GM21737 (cell line): ENCODE results near the gene CACNA1G.
A peak's percentile ranks its signal among the peaks of the same experiment; 100 is the strongest.

Experiments used
- ATAC-seq: cut with Tn5 transposase; IDR thresholded peaks from one replicate; pipeline ENCODE4 v1.9.1; 2021; ENCODE audit warnings: mild to moderate bottlenecking, moderate library complexity; ENCODE audit not compliant: unreplicated experiment

CACNA1G gene

DNA sequence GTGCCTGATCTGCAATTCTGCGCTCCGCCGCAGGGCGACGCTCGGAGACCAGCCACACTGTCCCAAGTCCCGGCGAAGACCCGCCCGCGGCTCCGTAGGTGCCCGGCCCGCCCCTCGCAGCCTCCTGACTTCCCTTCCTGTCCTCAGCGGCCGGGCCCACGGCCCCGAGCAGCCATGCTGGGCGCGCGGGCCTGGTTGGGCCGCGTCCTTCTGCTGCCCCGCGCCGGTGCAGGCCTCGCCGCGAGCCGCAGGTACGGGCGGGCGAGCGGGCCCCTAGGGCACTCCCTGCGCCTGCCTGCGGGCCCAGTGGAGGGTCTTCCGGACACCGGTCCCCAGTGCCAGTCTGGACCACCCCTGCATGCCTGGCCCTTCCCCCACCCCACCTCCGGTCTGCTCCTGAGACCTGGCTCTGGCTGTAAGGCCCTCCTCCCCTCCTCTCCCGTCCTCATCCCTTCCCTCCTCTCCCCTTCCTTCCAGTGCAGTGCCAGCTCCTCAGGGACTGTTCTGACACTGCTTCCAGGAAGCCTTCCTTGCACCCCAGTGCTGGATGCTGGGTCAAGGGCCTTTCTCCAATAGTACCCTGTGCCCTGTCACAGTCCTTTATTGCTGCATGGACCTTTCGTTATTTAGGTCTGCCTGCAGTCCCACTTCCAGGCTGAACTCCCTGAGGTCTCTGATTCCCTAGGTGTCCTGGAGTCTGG lies 13.3 kb upstream of the CACNA1G start, which contains the start of gene SPATA20:
Gene SPATA20, plus strand, starts transcription at position 140 of the 701 bp plus-strand sequence. Its CDS starts 35 bp downstream, at position 175.
- peak; percentile 67 for ATAC-seq

DNA sequence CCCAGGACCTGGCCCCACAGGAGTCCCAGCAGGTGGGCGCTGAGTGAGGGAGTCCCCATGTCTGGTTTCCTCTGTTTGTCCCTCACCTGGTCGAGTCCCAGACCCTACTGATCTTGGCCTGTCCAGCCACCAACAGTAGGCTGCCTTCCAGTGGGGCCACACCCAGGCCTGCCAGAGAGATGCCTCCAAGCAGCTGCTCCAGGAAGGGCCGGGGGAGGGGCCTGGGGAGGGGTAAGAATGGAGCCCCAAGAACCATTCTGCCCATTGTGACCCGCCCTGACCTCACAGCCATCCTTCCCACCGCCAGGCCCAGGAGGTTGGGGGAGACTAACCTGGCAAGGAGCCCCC lies 12.8 kb upstream of the CACNA1G start:
- ATAC-seq, result no peak

DNA sequence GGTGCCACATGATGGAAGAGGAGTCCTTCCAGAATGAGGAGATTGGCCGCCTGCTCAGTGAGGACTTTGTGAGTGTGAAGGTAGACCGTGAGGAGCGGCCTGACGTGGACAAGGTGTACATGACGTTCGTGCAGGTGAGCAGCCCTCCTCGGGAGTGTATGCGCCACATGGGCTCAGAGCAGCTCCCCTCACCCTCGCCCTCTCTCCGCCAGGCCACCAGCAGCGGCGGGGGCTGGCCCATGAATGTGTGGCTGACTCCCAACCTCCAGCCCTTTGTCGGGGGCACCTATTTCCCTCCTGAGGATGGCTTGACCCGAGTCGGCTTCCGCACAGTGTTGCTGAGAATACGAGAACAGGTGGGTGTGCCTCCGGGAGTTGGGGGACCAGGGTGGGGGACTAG lies 11.7 kb upstream of the CACNA1G start:
- ATAC-seq, result no peak

DNA sequence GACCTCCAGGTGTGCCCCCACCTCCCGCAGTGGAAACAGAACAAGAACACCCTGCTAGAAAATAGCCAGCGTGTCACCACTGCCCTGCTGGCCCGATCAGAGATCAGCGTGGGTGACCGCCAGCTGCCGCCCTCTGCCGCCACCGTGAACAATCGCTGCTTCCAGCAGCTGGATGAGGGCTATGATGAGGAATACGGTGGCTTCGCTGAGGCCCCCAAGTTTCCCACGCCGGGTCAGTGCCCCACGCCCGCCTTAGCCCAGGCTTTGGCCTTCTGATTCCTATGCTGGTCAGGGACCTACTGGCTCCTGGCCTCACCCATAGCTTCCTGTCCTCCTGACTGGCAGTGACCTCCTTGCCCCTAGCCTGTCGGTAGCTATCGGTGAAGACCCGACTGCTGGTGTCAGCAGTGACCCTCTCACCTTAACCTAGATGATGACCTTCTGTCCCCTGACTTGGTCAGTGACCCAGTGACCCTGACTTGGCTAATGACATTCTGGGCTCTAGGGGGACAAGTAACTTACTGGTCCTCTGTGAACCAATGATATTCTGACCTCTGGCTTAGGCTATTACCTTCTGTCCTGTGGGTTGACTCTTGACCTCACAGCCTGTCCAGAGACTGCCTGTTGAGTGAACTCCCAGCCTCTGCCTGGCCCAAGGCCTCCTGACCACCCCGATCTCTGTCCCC lies 11.1 kb upstream of the CACNA1G start:
- ATAC-seq, result no peak

DNA sequence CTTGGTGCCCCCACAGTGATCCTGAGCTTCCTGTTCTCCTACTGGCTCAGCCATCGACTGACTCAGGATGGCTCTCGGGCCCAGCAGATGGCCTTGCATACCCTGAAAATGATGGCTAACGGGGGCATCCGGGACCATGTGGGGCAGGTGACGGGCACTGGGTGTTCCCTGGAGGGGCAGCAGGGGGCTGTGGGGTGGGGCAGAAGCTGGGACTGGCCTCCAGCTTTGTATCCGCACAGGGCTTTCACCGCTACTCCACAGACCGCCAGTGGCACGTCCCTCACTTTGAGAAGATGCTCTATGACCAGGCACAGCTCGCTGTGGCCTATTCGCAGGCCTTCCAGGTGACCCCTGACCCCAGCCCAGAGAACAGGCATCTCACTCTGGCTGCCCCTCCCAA lies 10.5 kb upstream of the CACNA1G start:
- ATAC-seq, result no peak

DNA sequence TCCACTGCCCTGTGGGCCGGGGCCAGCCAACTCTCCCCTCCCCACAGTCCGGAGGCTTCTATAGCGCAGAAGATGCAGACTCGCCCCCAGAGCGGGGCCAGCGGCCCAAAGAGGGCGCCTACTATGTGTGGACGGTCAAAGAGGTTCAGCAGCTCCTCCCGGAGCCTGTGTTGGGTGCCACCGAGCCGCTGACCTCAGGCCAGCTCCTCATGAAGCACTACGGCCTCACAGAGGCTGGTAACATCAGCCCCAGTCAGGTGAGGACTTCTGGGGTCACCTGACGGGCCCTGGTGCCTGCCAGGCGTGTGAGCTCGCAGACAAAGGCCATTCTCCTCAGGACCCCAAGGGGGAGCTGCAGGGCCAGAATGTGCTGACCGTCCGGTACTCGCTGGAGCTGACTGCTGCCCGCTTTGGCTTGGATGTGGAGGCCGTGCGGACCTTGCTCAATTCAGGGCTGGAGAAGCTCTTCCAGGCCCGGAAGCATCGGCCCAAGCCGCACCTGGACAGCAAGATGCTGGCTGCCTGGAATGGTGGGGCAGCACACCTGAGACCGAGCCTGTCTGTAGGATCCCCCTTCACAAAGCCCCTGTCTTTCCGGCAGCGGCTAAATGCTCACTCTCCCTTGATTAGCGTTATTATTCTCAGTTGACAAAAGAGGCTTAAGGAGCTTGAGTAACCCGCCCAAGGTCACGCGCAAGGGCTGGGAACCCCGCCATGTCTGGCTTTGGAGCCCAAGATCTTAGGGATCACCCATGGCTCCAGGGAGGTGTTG lies 9.7 kb upstream of the CACNA1G start:
- no peak for ATAC-seq

DNA sequence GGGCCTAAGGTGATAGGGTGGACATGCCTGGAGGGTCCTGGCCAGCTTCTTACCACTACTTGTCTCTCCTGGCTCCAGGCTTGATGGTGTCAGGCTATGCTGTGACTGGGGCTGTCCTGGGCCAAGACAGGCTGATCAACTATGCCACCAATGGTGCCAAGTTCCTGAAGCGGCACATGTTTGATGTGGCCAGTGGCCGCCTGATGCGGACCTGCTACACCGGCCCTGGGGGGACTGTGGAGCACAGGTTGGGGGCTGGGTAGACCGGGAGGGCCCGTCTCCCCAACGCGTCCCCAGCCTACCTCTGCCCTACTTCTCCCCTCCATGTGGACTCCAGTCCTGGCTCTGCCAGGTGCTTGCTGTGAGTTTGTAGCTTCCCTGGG lies 9.1 kb upstream of the CACNA1G start:
- no peak for ATAC-seq

DNA sequence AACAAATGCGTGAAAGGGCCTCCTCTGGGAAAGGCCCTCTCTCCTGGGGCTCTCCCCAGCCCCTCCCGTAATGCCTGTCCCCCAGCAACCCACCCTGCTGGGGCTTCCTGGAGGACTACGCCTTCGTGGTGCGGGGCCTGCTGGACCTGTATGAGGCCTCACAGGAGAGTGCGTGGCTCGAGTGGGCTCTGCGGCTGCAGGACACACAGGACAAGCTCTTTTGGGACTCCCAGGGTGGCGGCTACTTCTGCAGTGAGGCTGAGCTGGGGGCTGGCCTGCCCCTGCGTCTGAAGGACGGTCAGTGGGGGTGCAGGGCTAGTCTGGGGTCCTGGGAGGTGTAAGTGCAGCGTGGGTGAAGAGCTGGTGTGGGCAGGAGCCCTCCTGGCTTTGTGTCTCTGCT lies 8.6 kb upstream of the CACNA1G start:
- ATAC-seq, result no peak

DNA sequence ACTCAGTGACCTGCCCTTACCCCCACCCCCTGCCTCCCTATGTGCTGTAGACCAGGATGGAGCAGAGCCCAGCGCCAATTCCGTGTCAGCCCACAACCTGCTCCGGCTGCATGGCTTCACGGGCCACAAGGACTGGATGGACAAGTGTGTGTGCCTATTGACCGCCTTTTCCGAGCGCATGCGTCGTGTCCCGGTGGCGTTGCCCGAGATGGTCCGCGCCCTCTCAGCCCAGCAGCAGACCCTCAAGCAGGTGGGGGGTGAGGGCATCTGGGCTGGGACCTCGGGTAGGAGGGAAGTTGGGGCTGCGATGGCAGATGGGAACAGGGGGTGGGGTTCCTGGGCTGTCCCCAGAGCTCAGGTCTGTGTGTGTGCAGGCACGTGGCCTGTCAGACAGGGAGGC lies 6.3 kb upstream of the CACNA1G start:
- no peak for ATAC-seq

DNA sequence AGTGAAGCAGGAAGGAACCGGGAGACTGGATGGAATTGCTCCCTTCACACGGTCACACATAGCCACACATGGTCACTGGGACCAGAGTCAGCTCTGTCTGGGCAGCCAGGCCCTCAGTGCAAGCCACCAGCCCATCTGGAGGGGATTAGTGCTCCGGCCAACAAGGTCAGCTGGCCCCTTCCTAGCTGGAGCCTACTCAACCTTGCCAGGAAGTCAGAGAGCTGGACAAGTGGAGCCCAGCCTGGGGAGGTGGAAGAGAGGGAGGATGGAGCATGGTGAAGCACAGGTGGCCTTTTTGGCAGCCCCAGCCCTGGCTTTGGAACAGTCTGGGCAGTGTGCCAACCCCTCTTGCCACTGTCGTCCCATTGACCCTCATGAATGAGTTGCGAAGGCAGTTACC lies 3.7 kb upstream of the CACNA1G start:
- no peak for ATAC-seq

DNA sequence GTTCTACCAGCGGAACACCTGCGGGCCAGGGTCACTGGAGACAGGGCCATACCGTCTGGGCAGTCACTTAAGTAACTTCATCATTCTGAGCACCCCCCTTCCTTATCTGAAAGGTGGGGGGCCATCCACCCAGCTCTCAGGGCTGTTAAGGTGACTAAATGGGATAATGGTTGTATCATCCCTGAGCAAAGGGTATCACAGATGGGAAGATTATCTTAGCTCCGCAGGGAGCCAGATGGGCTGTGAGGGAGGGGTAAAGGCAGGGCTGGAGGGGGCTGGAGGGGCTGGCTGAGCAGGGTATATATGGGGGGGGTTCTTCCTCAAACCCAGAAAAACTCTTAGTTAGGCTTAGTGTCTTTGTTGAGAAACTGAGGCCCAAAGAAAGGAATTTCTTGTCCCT lies 2.9 kb upstream of the CACNA1G start:
- ATAC-seq, result no peak

DNA sequence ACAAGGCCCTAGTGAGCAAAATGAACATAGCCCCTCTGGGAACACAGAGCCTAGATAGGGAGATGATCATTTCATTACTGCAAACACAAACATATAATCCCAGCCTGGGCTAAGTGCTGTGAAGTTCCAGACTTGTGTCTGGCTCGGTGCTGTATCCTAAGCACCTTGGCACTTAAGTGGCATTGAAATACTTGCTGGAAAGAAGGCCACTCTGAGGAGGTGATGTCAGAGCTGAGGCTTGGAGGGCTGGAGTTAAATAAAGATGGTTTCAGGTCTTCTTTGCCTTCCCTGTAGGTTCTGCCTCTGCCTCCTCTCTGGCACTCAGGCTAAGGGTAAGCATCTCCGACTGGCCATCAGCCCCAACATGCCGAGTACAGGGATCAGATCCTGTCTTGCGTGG lies 2.4 kb upstream of the CACNA1G start:
- ATAC-seq, result no peak

DNA sequence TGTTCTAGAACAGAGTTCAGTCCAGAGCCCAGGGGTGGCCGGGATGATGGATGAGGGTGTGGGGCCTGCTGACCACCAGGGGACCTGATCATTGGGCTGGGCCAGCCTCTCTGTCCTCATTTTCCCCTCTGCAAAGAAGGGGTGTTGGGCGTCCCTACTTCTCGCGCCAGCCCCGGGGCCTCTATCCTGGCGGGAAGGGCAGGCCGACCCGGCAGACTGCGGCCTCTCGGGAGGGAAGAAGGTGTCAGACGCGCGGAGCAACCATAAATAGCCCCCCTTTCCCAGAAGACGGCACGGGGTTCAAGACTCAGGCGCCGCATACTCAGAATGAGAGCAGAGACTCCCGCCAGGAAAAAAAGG lies 2.0 kb upstream of the CACNA1G start:
- ATAC-seq, result no peak

DNA sequence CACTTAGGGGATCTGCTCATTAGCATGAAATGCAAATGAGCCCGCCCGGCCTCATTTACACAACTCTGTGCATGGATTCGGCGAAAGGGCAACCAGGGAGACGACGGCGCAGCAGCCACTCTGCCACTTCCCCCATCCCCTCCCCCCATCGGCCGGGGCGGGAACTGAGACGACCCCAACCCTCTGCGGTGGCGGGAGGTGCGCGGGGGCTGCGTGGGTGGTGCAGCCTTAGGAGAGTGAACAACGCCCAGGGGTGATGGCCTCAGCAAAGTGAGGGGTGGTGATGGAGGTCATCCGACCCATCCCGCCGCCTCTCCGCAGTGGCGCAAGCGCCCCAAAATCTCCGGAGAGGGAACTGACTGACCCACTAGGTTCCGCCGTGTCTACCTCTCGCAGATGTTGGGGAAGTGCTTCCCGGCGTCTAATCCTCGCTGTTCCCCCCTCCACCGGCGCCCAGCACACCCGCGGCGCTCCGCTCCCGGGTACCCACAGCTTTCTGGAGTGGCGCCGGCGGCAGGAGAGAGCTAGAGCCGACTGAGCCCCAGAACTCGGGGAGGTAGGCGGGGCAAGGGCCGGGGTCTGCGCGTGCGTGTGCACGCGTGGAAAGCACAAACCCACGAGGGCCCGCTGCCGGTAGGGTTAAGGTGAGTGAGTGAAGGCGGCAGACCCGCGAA lies 1.4 kb upstream of the CACNA1G start:
- ATAC-seq, result no peak

DNA sequence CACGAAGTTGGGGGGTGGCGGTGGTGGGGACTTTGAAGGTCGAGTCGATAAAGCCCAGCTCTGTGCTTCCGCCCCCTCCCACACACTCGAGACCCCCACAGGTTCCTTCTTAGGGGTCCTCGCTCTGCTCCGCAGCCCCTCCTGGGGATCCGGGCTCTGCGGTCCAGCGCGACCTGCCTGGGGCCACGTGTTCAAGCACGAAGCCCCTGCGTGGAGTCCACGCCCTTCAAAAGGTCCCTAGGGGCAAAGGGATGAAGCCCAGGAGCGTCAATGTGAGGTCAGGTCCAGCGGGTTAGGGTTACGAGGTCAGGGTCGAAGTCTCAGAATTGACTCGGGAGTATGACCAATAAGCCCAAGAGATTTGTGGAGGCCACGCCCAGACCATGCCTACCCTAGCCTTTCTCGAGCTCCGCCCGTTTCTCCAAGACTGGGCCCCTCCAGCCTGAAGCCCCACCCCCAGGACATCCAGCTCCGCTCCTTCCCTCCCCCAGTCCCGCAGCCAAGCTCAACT lies 786 bp upstream of the CACNA1G start:
- no peak for ATAC-seq

DNA sequence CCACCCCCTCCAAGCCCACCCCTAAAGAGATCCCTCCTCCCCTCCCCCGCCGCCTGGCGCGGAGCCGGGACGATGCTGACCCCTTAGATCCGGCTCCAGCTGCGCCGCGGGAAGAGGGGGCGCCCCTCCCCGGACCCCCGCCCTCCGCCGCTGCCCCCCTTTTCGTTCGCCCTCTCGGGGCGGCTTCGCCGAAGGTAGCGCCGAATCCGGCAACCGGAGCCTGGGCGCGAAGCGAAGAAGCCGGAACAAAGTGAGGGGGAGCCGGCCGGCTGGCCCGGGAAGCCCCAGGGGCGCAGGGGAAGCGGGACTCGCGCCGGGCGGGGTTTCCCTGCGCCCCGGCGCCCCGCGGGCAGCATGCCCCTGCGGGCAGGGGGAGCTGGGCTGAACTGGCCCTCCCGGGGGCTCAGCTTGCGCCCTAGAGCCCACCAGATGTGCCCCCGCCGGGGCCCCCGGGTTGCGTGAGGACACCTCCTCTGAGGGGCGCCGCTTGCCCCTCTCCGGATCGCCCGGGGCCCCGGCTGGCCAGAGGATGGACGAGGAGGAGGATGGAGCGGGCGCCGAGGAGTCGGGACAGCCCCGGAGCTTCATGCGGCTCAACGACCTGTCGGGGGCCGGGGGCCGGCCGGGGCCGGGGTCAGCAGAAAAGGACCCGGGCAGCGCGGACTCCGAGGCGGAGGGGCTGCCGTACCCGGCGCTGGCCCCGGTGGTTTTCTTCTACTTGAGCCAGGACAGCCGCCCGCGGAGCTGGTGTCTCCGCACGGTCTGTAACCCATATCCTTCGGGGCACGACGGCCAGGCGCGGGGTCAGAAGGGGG lies 623 bp downstream of the CACNA1G start:
- ATAC-seq, result no peak

DNA sequence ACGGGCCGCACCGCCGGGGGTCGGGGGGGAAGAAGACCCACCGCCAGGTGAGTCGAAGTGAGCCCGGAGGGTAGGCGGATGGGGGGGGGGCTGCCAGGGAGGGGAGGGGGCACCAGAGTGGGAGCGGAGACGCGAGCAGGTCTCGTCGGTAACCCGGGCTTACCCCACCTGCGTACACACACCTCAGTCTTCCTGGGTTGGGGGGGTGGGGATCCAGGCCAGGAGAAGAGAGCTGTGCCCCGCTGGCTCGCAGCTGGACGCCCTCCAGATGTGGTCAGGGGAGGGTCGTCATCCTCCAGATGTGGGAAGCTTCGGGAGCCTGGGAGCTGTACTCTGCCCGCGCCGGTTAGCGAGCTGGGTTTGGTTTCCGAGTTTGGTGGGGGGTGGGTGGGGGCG lies 1.2 kb downstream of the CACNA1G start:
- ATAC-seq, result no peak

DNA sequence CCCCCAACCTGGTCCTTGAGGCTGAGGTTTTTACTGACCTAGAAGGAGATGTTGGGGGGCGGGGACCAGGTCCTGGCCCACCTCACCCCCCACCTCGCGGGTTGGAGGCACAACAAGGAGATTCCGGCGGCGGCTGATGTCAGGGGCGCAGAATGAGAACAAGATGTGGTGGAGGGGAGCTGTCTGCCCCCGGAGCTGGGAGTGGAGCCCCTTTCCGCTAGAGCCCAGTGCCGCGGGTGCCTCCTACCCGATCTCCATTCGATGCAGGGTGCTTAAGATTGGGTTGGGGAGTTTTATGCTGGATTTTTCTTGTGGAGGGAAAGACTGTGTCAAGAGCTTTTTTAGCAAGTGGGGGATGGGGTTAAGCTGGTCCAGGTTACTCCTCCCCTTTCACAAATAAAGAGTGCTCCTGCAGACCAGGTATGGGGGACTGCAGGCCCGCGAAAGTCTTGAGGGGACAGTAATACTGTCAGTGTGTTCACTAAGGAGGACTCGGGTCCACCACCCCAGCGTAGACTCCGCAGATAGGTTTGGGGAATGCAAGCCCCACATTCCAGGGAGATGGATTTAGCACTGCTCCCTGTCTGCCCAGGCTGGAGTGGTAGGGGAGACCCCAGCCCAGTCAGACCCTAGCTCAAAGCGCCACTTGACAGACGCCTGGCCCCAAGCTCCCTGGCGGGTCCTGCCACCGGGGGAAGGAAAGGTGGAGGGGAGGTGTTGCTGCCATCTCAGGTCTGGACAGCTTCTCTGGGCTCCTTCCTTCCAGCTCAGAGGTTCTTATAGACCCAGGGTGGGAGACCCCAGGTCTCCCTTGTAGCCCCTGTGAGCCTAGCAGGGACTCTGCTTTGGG lies 2.0 kb downstream of the CACNA1G start:
- no peak for ATAC-seq

DNA sequence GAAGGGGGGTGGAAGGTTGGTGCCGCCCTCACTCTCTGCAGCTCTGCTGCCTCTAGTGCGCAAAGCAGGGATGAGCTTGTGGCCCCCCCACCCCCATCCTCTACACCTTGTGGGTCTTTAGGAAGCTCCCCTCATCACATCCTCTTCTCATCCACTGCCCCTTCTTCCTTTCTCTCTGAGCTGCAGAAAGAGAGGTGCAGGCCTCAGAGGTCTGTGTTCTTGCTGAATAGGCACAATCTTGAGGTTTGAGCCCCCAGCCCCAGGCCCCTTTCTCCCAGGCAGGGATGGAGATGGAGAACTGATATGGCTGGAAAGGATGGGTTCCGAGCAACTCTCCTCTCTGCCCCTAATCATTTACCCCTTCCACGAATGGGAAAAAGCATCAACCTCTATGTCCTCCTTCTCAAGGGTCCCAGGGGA lies 2.6 kb downstream of the CACNA1G start:
- no peak for ATAC-seq

DNA sequence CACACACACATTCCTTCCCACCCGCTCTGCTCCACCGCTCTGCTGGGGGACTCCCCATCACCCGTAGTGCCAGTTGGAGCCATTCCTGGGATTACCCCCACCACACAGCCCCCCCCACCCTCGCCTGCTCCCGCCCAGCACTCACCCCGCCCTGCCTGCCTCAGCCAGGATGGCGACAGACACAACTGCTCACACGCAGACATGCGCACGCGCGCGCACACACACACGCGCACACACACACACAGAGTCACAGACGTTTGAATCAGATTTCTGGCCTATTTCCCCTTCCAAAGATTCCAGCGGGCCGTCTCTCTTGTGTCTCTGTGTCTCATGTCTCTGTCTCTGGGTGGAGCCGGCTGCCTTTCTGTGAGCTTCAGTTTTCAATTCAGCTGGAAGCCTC lies 4.4 kb downstream of the CACNA1G start:
- no peak for ATAC-seq
